ENCODE measurements around the gene NOC2L.

DNA sequence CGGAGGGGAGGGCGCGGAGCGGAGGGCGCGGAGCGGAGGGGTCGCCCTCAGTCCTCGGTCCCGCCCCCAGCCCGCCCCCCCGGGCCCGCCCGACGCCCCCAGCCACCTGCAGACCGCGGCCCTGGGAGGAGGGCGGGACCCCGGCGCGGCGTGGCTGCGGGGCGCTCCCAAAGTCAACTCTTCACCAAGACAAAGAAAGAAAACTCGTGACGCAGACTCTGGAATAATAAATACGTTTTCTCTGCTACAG is 39.6 kb upstream of the NOC2L start:
- no peak for TF ChIP-seq POLR2AphosphoS5 (IDR thresholded peaks at IDR 0.05)
- no peak for TF ChIP-seq POLR2A (IDR thresholded peaks at IDR 0.05)
- TF ChIP-seq, protein P1, sequence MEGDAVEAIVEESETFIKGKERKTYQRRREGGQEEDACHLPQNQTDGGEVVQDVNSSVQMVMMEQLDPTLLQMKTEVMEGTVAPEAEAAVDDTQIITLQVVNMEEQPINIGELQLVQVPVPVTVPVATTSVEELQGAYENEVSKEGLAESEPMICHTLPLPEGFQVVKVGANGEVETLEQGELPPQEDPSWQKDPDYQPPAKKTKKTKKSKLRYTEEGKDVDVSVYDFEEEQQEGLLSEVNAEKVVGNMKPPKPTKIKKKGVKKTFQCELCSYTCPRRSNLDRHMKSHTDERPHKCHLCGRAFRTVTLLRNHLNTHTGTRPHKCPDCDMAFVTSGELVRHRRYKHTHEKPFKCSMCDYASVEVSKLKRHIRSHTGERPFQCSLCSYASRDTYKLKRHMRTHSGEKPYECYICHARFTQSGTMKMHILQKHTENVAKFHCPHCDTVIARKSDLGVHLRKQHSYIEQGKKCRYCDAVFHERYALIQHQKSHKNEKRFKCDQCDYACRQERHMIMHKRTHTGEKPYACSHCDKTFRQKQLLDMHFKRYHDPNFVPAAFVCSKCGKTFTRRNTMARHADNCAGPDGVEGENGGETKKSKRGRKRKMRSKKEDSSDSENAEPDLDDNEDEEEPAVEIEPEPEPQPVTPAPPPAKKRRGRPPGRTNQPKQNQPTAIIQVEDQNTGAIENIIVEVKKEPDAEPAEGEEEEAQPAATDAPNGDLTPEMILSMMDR (IDR thresholded peaks at IDR 0.05) = no peak
- TF ChIP-seq EP300 (IDR thresholded peaks at IDR 0.05) = no peak
